H9 (cell line): ENCODE data around the gene KIF26A. TPM values are rescaled to one million over a fixed set of nuclear protein-coding genes. Genes with fewer than 3 reads are reported as not detected.

ENCODE experiments used
- DNase-seq: peaks from one replicate; pipeline ENCODE4 v3.0.0-alpha.2; 2017
- H2AFZ ChIP-seq: one replicate; pipeline ENCODE4 v1.6.1; 2013; ENCODE audit warnings: mild to moderate bottlenecking, low read length, control low read depth, moderate library complexity
- H2AK5ac ChIP-seq: 2 replicates; pipeline ENCODE4 v1.6.1; 2013; ENCODE audit warnings: low read length, control low read depth, mixed read lengths; ENCODE audit not compliant: insufficient read length
- H2BK120ac ChIP-seq: one replicate; pipeline ENCODE4 v1.6.1; 2013; ENCODE audit warnings: low read depth, mild to moderate bottlenecking, low read length, control low read depth, inconsistent platforms; ENCODE audit not compliant: poor library complexity, severe bottlenecking
- H2BK12ac ChIP-seq: 2 replicates; pipeline ENCODE4 v1.6.1; 2013; ENCODE audit warnings: low read length, control low read depth, mixed read lengths, low read depth; ENCODE audit not compliant: insufficient read length
- H2BK15ac ChIP-seq: 2 replicates; pipeline ENCODE4 v1.6.1; 2013; ENCODE audit warnings: low read depth, low read length, control low read depth
- H2BK20ac ChIP-seq: one replicate; pipeline ENCODE4 v1.6.1; 2013; ENCODE audit warnings: low read depth, mild to moderate bottlenecking, low read length, control low read depth, inconsistent platforms; ENCODE audit not compliant: poor library complexity, severe bottlenecking
- H2BK5ac ChIP-seq: 2 replicates; pipeline ENCODE4 v1.6.1; 2013; ENCODE audit warnings: low read length, control low read depth, mixed read lengths; ENCODE audit not compliant: insufficient read length
- H3K14ac ChIP-seq: 2 replicates; pipeline ENCODE4 v1.6.1; 2013; ENCODE audit warnings: low read length, control low read depth; ENCODE audit not compliant: insufficient read depth
- H3K18ac ChIP-seq: 2 replicates; pipeline ENCODE4 v1.6.1; 2013; ENCODE audit warnings: low read depth, mild to moderate bottlenecking, mixed read lengths, low read length, control low read depth; ENCODE audit not compliant: insufficient read length
- H3K23ac ChIP-seq: 2 replicates; pipeline ENCODE4 v1.6.1; 2013; ENCODE audit warnings: low read length, control low read depth, mixed read lengths, low read depth; ENCODE audit not compliant: insufficient read length
- H3K23me2 ChIP-seq: 2 replicates; pipeline ENCODE4 v1.6.1; 2013; ENCODE audit warnings: low read depth, mild to moderate bottlenecking, mixed read lengths, low read length, control low read depth; ENCODE audit not compliant: insufficient read length, poor library complexity, severe bottlenecking
- H3K27ac ChIP-seq: 2 replicates; pipeline ENCODE4 v1.5.1; 2013; ENCODE audit warnings: low read length, control low read depth, mixed read lengths, low read depth; ENCODE audit not compliant: insufficient read length
- H3K27me3 ChIP-seq: 2 replicates; pipeline ENCODE4 v1.6.1; 2013; ENCODE audit warnings: low read length, control low read depth, inconsistent platforms; ENCODE audit not compliant: insufficient read depth
- H3K4ac ChIP-seq: 2 replicates; pipeline ENCODE4 v1.6.1; 2013; ENCODE audit warnings: low read depth, mild to moderate bottlenecking, control low read depth, inconsistent platforms, low read length, moderate library complexity
- H3K4me1 ChIP-seq: 2 replicates; pipeline ENCODE4 v1.6.1; 2013; ENCODE audit warnings: low read length, control low read depth, inconsistent platforms; ENCODE audit not compliant: insufficient read depth
- H3K4me2 ChIP-seq: 2 replicates; pipeline ENCODE4 v1.6.1; 2013; ENCODE audit warnings: low read length, control low read depth, mixed read lengths; ENCODE audit not compliant: insufficient read length, insufficient read depth
- H3K56ac ChIP-seq: 2 replicates; pipeline ENCODE4 v1.6.1; 2013; ENCODE audit warnings: low read depth, mild to moderate bottlenecking, mixed read lengths, low read length, control low read depth; ENCODE audit not compliant: insufficient read length
- H3K79me1 ChIP-seq: 2 replicates; pipeline ENCODE4 v1.6.1; 2013; ENCODE audit warnings: low read depth, mild to moderate bottlenecking, moderate library complexity, low read length, control low read depth, inconsistent platforms; ENCODE audit not compliant: insufficient read depth, poor library complexity, severe bottlenecking
- H3K79me2 ChIP-seq: 2 replicates; pipeline ENCODE4 v1.6.1; 2013; ENCODE audit warnings: low read length, control low read depth, inconsistent platforms; ENCODE audit not compliant: insufficient read depth
- H3K9ac ChIP-seq: 2 replicates; pipeline ENCODE4 v1.6.1; 2013; ENCODE audit warnings: low read length, control low read depth, mixed read lengths; ENCODE audit not compliant: insufficient read length; ENCODE audit errors: extremely low read depth
- H3K9me3 ChIP-seq: one replicate; pipeline ENCODE4 v1.6.1; 2013; ENCODE audit warnings: low read depth, low read length, inconsistent platforms; ENCODE audit not compliant: control insufficient read depth
- H3T11ph ChIP-seq: one replicate; pipeline ENCODE4 v1.6.1; 2013; ENCODE audit warnings: mild to moderate bottlenecking, low read length, control low read depth, inconsistent platforms
- H4K20me1 ChIP-seq: one replicate; pipeline ENCODE4 v1.6.1; 2013; ENCODE audit not compliant: control insufficient read depth, insufficient read length, insufficient read depth
- H4K5ac ChIP-seq: 2 replicates; pipeline ENCODE4 v1.6.1; 2013; ENCODE audit warnings: low read depth, mild to moderate bottlenecking, mixed read lengths, low read length, control low read depth; ENCODE audit not compliant: insufficient read length
- H4K8ac ChIP-seq: replicated peaks from 2 replicates; pipeline ENCODE4 v1.6.1; 2013; ENCODE audit warnings: low read length, control low read depth, mixed read lengths, low read depth; ENCODE audit not compliant: insufficient read length
- H4K91ac ChIP-seq: 2 replicates; pipeline ENCODE4 v1.6.1; 2013; ENCODE audit warnings: low read depth, mild to moderate bottlenecking, moderate library complexity, mixed read lengths, low read length, control low read depth; ENCODE audit not compliant: insufficient read length
- H3K27ac Mint-ChIP-seq, 3 experiments: 2 replicates in 2 of 3; 3 replicates in 1 of 3; pipeline ENCODE4 v1.8.0; 2020 to 2021; ENCODE audit warnings: mixed read lengths in 3 of 3, mild to moderate bottlenecking in 1 of 3, moderate library complexity in 1 of 3
- H3K27me3 Mint-ChIP-seq: 2 replicates; pipeline ENCODE4 v1.8.0; 2021; ENCODE audit warnings: low read depth, mild to moderate bottlenecking, moderate library complexity, mixed read lengths
- H3K36me3 Mint-ChIP-seq, 3 experiments: 2 replicates in 2 of 3; 3 replicates in 1 of 3; pipeline ENCODE4 v1.8.0; 2020 to 2021; ENCODE audit warnings: low read depth in 3 of 3, mixed read lengths in 3 of 3; ENCODE audit not compliant: insufficient read depth in 1 of 3
- H3K4me1 Mint-ChIP-seq, 2 experiments: 2 replicates each; pipeline ENCODE4 v1.8.0; 2020; ENCODE audit warnings: mixed read lengths in 2 of 2
- H3K4me3 Mint-ChIP-seq, 2 experiments: 2 replicates in 1 of 2; 3 replicates in 1 of 2; pipeline ENCODE4 v1.8.0; 2020 to 2021; ENCODE audit warnings: mild to moderate bottlenecking in 2 of 2, mixed read lengths in 2 of 2, moderate library complexity in 1 of 2
- H3K9me3 Mint-ChIP-seq, 2 experiments: 2 replicates in 1 of 2; 3 replicates in 1 of 2; pipeline ENCODE4 v1.8.0; 2020; ENCODE audit warnings: mild to moderate bottlenecking in 2 of 2, mixed read lengths in 2 of 2, moderate library complexity in 1 of 2
- WGBS: extraction: QIAGEN DNeasy Blood & Tissue Kit; methylation state at CpG from one replicate; pipeline ENCODE4 v1.1.7; 2013; ENCODE audit warnings: missing lambda C conversion rate, low lambda C conversion rate, mixed read lengths; ENCODE audit not compliant: insufficient read length; ENCODE audit errors: extremely low coverage; 5-methylcytosine and 5-hydroxymethylcytosine counted together
- total RNA-seq: library from RNA; stranded (reverse); gene quantifications from 2 replicates; pipeline ENCODE4 v1.2.1, GENCODE V29; 2021
- TF ChIP-seq, protein P1 (sequence below): fragments of 200-600 bp; sonication (generic); conservative IDR thresholded peaks from 3 replicates; pipeline ENCODE4 v1.8.0; 2021; ENCODE audit warnings: antibody characterized with exemption, mild to moderate bottlenecking

Gene KIF26A
- total RNA-seq, 1 experiment from 2014 or later: 44.2 TPM

GRCh38 chr14:104135904-104136471 is 2.4 kb upstream of the KIF26A start:
- H4K20me1 ChIP-seq: peaks cover 2% of the 10 kb centered on the region
- DNase-seq: no peak
- TF ChIP-seq, protein P1, sequence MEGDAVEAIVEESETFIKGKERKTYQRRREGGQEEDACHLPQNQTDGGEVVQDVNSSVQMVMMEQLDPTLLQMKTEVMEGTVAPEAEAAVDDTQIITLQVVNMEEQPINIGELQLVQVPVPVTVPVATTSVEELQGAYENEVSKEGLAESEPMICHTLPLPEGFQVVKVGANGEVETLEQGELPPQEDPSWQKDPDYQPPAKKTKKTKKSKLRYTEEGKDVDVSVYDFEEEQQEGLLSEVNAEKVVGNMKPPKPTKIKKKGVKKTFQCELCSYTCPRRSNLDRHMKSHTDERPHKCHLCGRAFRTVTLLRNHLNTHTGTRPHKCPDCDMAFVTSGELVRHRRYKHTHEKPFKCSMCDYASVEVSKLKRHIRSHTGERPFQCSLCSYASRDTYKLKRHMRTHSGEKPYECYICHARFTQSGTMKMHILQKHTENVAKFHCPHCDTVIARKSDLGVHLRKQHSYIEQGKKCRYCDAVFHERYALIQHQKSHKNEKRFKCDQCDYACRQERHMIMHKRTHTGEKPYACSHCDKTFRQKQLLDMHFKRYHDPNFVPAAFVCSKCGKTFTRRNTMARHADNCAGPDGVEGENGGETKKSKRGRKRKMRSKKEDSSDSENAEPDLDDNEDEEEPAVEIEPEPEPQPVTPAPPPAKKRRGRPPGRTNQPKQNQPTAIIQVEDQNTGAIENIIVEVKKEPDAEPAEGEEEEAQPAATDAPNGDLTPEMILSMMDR: peak; percentile 14; the same call in 1 of the 3 replicates
- peaks cover 19% of the 10 kb centered on the region for H3K27me3 ChIP-seq
- no CpG with 5 or more reads among the region's 78 CpGs for WGBS
- no peak overlapping the region for H3K56ac ChIP-seq
- H3K18ac ChIP-seq: no peak overlapping the region
- H2BK120ac ChIP-seq: no peak overlapping the region
- H3K9me3 Mint-ChIP-seq: no peaks in the 10 kb centered on the region; a peak in 1 of 5 replicates
- peaks cover 0 to 2% (median 0%) of the 10 kb centered on the region in 3 experiments; a peak in 1 of 7 replicates for H3K36me3 Mint-ChIP-seq
- H3K4me1 Mint-ChIP-seq: peaks cover 19 to 30% of the 10 kb centered on the region in 2 experiments
- H2AFZ ChIP-seq: no peak overlapping the region
- H3K4ac ChIP-seq: no peak overlapping the region
- H3K14ac ChIP-seq: no peak overlapping the region
- no peak overlapping the region for H2BK12ac ChIP-seq
- no peak overlapping the region for H3T11ph ChIP-seq
- peak overlapping the region; percentile 49 to 79; a peak in 4 of 5 replicates for H3K4me3 Mint-ChIP-seq
- H4K8ac ChIP-seq: no peak overlapping the region
- H4K5ac ChIP-seq: no peak overlapping the region
- no peaks in the 10 kb centered on the region; the same call in 1 of the 2 replicates for H3K4me1 ChIP-seq
- H4K91ac ChIP-seq: no peak overlapping the region
- H2BK5ac ChIP-seq: no peak overlapping the region
- H2BK20ac ChIP-seq: no peak overlapping the region
- H3K27ac Mint-ChIP-seq: no peak overlapping the region
- no peaks in the 10 kb centered on the region for H3K79me1 ChIP-seq
- peaks cover 24% of the 10 kb centered on the region for H3K23me2 ChIP-seq
- no peak overlapping the region for H2BK15ac ChIP-seq
- H3K27ac ChIP-seq: no peak overlapping the region
- no peak overlapping the region for H2AK5ac ChIP-seq
- peak overlapping the region; percentile 60 for H3K4me2 ChIP-seq
- H3K9ac ChIP-seq: no peak overlapping the region
- no peaks in the 10 kb centered on the region; the same call in 1 of the 2 replicates for H3K79me2 ChIP-seq
- H3K9me3 ChIP-seq: no peaks in the 10 kb centered on the region
- H3K23ac ChIP-seq: no peak overlapping the region
- peaks cover 61% of the 10 kb centered on the region for H3K27me3 Mint-ChIP-seq
